ENCODE data around the gene BAIAP3.
"Not testable (repeated sequence)": the region's sequence is repeated elsewhere in the genome, so short reads cannot be mapped to it uniquely, and the experiment has no call there.

Gene BAIAP3, protein sequence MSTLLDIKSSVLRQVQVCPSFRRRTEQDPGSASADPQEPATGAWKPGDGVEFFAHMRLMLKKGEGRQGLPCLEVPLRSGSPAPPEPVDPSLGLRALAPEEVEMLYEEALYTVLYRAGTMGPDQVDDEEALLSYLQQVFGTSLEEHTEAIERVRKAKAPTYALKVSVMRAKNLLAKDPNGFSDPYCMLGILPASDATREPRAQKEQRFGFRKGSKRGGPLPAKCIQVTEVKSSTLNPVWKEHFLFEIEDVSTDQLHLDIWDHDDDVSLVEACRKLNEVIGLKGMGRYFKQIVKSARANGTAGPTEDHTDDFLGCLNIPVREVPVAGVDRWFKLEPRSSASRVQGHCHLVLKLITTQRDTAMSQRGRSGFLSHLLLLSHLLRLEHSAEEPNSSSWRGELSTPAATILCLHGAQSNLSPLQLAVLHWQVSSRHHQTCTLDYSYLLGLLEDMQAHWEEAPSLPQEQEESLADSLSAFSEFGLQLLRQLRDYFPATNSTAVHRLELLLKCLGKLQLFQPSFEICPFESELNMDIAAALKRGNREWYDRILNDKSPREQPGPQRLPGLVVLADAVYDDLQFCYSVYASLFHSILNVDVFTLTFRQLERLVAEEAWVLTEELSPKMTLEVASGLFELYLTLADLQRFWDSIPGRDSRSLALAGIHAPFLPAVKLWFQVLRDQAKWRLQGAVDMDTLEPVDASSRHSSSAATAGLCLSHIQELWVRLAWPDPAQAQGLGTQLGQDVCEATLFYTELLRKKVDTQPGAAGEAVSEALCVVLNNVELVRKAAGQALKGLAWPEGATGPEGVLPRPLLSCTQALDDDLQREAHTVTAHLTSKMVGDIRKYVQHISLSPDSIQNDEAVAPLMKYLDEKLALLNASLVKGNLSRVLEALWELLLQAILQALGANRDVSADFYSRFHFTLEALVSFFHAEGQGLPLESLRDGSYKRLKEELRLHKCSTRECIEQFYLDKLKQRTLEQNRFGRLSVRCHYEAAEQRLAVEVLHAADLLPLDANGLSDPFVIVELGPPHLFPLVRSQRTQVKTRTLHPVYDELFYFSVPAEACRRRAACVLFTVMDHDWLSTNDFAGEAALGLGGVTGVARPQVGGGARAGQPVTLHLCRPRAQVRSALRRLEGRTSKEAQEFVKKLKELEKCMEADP

DNA sequence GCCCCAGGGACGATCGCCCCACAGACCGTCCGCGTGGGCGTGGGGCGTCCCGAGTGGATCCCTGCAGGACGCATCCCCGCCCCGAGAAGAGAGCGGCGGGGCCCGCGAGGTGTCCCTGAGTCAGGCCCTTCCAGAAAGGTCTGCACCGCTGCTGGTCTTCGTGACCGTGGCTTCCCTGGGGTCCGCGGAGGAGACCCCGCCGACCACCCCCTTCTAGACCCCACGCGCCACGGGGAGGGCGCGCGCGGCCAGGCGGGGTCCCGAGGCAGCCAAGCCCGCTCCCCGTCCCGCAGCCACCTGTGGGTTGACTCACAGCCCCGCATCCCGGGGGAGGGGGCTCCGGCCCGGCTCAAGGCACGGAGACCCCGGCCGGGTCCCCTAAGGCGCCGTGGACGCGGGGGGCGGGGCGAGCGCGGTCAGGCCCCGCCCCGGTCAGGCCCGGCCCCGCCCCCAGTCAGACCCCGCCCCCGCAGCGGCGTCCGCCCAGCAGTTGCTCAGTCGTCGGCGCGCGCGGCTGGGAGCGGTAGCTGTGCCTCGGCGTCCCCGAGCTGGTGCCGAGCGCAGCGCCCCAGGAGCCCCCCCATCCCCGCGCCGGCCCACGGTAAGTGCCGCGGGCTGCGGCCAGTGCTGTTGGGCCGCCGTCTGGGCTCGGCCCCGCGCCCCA is at the start of gene BAIAP3:
BAIAP3 (plus strand) TSS at position 497 of the 664 bp plus-strand sequence. CDS start 4,905 bp downstream, outside the sequence.
- peak; percentile 86 for DNase-seq (ENCODE audit: low spot score)

DNA sequence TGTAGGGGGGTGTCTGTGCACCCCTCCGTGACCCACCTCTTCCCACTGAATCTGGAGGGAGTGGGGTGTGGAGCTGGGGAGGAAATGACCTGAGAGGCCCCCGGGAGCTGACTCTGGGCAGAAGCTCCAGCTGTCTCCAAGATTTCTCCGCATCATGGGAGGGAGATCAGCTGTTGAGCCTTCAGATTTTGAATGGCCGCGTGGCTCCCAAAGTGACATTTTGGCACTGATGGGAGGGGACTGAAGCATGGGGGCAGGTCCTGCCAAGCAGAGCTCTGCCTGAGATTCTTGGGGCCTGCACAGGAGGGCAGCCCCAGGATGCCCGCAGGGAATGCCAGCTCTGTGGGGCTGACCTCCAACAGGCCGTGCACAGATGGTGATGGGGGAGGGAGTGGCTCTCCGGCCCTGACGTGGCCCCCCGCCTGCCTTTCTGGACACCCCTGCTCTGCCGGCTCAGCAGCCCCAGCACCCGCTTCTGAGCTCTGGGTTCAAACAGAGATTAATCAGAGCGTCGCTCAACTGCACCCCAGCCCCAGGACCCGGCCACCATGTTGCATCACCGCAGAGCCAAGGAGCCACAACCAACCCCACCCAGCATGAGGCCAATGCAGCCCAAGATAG is 49.3 kb upstream of the BAIAP3 start:
- no peak for DNase-seq (ENCODE audit: low spot score)

DNA sequence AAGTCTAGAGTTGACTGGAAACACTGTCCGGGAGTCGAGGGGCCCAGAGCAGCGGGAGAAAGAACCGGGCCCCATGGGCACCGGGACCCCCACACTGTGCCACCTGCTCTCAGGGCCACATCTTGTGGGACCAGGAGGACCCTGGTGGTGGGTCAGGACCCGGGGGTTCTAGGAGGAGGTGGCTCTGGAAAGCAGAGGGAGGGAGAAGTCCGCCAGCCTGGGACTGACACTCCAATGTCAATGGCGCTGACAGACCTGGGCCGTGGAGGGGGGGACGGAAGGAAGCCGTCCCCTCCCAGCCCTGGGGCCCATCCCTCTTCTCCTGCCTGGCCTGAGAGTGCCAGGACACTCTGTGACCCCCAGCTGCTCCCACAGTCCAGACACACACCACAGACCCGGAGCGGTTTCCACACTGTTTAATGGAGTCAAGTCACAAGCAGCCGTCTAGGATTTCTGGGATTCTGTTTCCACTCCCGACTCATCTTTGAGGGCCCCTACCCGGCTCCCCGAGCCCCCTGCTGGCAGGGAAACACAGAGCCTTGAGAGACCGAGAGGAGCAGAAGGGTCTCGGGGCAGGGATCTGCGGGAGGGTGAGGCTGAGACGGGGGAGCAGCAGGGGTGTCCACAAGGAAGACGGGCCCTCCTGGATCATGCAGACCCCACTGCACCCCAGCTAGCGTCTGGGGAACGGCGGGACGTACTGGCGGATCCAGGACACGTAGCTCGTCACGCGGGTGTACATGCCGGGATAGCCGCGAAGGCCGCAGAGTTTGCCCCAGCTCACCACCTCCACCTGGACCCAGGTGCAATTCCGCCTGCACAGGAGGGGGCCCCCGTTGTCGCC is 47.6 kb upstream of the BAIAP3 start:
- DNase-seq (ENCODE audit: low spot score) = no peak

DNA sequence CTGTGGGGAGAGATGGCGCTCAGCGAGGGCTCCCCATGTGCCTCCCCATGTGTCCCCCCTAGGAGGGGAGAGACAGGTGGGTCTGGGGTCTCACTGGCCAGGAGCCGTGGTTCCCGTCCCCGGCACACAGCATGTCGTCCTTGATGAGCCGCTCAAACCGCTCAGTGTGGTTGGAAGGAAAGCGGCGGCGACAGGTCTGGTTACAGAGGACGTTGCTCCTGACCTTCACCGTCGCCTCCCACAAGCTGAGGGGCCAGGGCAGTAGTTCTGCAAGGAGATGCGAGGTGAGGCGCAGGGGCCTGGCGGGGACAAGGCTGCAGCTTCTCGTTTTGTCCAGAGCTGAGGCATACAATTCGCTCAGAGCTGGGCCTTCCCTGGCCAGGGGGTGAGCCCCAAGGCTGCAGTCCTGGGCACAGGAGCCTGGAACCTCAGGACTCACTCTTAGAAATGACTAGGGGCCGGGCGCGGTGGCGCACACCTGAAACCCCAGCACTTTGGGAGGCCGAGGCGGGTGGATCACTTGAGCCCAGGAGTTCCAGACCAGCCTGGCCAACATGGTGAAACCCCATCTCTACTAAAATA is 46.8 kb upstream of the BAIAP3 start:
- no peak for DNase-seq (ENCODE audit: low spot score)

DNA sequence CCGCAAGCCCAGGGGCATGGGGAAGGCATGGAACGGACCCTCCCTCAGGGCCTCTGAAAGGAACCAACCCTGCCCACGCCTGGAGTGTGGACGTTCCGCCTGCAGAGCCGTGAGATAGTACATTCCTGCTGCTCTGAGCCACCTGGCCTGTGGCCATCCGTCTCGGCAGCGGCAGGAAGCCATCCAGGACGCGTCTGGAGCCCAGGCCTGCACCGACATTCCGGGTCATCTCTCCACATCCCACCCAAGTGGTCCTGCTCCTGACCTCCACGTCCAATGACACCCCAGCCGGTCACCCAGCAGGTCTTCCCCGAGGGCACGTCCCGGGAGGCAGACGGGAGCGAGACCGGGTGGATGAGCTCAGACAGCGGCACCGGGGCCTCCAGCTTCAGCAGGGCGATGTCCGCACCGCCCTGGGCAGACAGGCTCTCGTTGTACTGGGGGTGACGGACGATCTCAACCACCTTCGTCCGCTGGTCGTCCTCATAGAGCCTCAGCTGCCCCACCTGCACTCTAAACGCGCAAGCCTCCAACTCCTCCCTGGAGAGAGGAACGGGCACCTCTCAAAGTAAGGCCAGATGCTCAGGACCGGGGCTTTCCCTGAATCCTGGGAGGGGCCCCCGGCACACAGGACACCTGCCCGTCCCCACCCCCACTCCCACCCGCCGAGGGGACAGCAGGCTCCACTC is 45.3 kb upstream of the BAIAP3 start:
- no peak for DNase-seq (ENCODE audit: low spot score)

DNA sequence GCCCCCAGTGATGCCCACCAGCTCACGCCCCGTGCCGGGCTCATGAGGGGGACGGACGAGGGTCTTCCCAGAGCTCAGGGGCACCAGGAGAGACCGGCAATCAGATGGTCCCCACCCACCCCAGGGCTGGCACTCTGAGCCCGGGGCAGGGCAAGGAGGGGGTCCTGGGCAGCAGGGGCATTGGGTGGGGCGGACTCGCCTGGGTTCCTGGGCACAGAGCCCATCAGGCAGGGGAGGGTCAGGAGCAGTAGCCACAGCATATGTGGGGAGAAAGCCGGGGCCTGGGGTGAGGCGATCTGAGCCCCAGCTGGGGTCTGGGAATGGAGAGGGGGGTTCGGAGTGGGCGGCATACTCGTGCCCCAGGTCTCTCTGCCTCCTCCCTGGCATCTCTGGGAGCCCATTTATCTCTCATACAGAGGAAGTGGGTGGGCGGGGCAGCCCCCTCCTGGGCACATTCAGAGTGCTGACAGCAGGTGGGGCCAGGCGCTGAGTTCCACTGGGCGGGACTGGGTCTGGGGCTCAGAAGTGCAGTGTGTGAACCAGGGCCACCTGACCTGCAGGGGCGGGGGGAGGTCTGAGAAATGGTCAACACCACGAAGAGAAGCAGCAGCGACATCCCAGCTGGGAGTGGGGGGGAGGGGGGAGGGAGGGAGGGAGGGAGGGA is 44.5 kb upstream of the BAIAP3 start:
- DNase-seq (ENCODE audit: low spot score) = no peak

DNA sequence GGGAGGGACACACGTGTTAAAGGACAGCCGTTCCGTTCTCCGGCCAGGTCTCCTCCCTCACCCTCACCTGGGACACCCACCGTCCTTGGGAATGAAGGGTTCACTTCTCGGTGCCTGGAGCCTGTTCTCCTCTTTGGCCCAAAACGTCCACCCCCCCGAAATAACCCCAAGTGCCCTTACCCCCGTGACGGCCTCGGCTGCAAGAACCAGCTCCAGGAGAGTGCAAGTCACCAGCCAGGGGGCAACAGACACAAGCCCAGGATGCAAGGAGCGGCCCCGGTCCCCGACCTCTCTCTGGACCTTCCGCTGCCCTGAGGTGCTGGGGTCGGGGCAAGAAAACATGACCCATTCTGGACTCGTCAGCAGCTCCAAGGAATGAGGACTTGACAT is 44.0 kb upstream of the BAIAP3 start:
- DNase-seq (ENCODE audit: low spot score) = no peak

DNA sequence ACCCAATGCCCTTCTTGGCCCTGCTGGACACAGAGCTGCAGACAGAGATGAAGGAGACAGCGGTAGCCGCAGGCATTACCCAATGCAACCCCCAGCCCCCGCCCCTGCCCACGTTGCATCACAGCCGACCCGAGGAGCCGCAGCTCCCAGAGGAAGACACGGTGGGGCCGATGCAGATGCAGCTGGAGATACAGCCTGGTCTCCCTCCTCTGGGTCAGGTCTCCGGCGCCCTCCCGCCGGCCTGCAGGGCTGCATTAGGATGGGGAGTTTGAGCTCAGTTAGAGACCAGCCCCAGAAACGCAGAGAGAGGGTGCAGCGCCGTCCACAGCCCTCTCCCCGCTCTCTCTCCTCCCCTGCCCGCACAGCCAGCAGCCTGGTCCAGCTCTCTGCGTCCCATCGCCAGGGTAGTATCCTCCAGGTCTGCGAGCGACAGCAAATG is 43.4 kb upstream of the BAIAP3 start:
- DNase-seq (ENCODE audit: low spot score) = no peak

DNA sequence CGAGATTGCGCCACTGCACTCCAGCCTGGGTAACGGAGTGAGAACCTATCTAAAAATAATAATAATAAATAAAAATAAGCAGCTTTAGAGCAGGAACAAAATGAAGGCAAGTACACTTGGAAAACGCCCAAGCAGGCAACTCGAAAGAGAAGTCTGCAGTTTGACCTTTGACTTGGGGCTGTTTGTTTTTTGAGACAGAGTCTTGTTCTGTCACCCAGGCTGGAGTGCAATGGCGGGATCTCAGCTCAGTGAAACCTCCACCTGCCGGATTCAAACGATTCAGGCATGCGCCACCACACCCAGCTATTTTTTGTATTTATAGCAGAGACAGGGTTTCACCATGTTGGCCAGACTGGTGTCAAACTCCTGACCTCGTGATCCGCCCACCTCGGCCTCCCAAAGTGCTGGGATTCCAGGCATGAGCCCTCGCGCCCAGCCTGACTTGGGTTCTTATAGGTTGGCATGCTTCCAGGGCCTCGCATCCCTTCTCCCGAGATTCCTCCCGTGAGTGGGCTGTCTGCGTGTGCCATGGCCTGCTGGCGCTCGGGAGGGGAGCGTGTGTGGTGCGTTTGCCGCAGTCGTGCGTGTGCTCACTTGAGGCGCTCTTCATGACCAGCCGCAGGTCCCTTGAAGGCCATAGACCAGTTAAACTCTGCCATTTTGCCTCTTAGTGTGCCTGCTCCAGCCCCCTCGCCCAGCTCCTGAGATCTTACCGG is 42.4 kb upstream of the BAIAP3 start:
- no peak for DNase-seq (ENCODE audit: low spot score)

DNA sequence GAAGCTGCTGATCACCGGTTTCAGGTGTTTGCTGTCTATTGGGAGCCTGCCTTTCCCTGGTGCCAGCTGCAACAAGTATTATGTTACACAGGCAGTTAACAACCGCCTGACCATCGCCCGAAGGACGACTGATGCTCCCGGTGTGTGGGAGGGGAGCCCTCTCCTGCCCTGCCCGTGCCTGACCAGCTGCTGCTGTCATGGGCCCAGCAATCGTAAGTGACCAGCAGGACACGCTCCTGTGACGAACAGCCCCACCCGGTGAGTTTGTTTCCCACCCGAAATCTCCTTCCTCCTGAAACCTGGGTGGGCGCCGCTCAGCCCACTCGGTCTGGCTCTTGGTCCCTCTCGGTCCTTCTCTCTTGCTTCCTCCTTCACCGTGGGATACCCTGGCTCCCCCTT is 41.9 kb upstream of the BAIAP3 start:
- DNase-seq (ENCODE audit: low spot score) = no peak

DNA sequence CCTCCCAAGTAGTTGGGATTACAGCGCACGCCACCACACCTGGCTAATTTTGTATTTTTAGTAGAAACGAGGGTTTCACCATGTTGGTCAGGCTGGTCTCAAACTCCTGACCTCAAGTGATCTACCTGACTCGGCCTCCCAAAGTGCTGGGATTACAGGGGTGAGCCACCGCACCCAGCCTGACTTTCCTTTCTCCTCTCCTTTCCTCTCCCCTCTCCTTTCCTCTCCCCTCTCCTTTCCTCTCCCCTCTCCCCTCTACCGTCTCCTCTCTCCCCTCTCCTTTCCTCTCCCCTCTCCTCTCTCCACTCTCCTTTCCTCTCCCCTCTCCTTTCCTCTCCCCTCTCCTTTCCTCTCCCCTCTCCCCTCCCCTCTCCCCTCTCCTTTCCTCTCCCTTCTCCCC is 41.2 kb upstream of the BAIAP3 start:
- DNase-seq (ENCODE audit: low spot score) = not testable (repeated sequence)

DNA sequence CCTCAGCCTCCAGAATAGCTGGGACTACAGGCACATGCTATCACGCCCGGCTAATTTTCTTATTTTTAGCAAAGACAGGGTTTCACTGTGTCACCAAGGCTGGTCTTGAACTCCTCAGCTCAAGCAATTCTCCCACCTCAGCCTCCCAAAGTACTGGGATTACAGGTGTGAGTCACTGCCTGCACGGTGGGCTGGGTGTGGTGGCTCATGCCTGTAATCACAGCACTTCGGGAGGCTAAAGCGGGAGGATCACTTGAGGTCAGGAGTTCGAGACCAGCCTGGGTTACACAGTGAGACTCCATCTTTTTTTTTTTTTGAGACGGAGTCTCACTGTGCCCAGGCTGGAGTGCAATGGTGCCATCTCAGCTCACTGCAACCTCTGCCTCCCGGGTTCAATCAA is 40.6 kb upstream of the BAIAP3 start:
- DNase-seq (ENCODE audit: low spot score) = not testable (repeated sequence)

DNA sequence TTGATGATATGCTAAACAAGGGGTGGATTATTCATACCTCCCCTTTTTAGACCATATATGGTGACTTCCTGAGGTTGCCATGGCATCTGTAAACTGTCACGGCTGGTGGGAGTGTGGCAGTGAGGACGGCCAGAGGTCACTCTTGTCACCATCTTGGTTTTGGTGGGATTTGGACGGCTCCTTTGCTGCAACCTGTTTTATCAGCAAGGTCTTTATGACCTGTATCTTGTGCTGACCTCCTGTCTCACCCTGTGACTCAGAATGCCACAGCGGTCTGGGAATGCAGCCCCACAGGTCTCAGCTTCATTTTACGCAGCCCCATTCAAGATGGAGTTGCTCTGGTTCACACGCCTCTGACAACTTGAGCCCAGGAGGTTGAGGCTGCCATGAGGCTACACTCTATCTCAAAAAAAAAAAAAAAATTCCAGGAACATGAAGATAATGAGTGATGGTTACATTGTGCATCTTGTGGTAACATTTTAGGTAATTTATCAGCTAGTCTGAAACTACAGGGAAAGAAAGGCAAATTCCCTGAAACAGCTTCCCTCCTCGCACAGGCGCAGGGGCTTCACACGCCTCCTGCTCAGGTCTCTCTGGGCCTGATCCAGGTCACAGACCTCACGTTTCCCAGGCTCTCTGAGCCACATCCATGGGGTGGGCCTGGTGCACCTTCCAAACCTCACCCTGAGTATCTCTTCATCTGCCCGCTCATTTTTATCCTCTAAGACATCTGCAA is 39.4 kb upstream of the BAIAP3 start:
- no peak for DNase-seq (ENCODE audit: low spot score)

DNA sequence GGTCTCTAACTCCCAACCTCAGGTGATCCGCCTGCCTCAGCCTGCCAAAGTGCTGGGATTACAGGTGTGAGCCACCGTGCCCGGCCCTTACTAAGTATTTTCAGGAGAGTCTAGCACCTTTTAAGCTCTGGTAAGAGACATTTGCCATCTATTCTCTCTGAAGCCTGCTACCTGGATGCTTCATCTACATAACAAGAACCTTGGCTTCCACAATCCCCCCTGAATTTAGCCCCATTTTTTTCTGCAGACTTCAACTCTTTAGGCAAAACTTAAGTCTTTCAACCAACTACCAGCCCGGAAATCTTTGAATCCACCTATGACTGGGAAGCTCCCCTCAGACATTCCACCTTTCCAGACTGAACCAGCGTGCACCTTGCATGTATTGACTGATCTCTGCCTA is 38.0 kb upstream of the BAIAP3 start:
- no peak for DNase-seq (ENCODE audit: low spot score)

DNA sequence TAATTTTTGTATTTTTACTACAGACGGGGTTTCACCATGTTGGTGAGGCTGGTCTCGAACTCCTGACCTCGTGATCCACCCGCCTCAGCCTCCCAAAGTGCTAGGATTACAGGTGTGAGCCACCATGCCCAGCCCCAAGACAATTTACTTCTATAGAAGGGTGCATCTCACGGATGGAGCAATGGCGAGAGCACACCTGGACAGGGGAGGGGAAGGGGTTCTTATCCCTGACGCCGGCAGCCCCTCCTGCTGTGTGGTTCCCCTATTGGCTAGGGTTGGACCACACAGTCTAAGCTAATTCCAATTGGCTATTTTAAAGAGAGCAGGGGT is 36.8 kb upstream of the BAIAP3 start:
- not testable (repeated sequence) for DNase-seq (ENCODE audit: low spot score)

DNA sequence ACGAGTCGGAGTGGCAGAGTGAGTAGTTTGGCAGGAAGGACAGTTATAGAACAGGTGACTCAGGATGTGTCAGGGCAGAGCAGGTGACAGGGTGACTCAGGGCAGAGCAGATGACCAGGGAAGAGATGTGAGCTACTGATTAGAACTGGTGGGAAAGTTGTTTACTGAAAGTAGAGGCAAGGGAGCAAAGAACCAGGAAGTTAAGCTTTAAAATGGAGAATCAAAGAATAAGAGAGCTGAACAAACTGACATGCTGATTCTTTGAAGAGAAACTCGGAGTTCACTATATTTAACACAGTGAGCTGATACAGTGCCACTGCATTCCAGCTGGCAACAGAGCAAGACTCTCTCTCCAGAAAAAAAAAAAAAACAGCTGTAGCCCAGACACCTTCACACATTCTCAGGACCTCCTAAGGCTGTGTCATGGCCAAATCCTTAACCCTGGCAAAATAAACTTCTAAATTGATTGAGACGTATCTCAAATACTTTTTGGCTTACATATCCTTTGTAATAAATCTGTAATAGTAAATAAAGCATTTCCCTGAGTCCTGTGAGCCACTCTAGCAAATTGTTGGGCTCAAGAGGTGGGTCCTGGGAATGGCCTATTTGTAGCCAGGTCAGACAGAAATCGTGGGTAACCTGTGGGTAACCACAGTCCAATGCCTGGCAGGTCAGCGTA is 36.3 kb upstream of the BAIAP3 start:
- no peak for DNase-seq (ENCODE audit: low spot score)

DNA sequence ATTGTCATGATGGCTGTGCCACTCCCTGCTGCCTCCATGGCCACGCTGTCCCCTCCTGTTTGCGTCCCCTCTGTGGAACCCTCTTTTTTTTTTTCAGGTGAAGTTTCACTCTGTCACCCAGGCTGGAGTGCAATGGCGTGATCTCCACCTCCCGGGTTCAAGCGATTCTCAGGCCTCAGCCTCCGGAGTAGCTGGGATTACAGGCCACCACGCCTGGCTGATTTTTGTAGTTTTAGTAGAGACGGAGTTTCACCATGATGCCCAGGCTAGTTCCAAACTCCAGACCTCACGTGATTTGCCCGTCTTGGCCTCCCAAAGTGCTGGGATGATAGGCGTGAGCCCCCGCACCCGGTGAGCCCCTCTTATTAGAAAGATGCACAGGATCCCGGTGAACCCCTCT is 35.0 kb upstream of the BAIAP3 start:
- no peak for DNase-seq (ENCODE audit: low spot score)
